ENCODE measurements around the gene CCT6A.
A peak's percentile ranks its signal among the peaks of the same experiment; 100 is the strongest.
"Not testable (repeated sequence)": the region's sequence is repeated elsewhere in the genome, so short reads cannot be mapped to it uniquely, and the experiment has no call there.

CCT6A gene

GRCh38 chr7:56040730-56041129 is 10.8 kb upstream of the CCT6A start:
- Histone ChIP-seq H3K9ac (ENCODE audit: low read length) (no peak overlapping the region), H3K27ac (ENCODE audit: low read depth, low read length) (no peak overlapping the region), H3K27me3 (ENCODE audit: low read length) (no peaks in the 10 kb centered on the region), H3K79me2 (ENCODE audit: insufficient read depth, low read length) (peaks cover 15% of the 10 kb centered on the region; the same call in 1 of the 2 replicates), H3K36me3 (ENCODE audit: low read length) (no peaks in the 10 kb centered on the region), H3K9me2 (replicated peaks; ENCODE audit: insufficient read depth, low read length) (no peaks in the 10 kb centered on the region), H3K9me3 (ENCODE audit: insufficient read depth, low read length) (no peaks in the 10 kb centered on the region), H3F3A (ENCODE audit: insufficient read depth) (peaks cover 5% of the 10 kb centered on the region; the same call in 1 of the 2 replicates), H2AFZ (ENCODE audit: low read depth, low read length, severe bottlenecking) (no peak overlapping the region), H3K4me3 (ENCODE audit: insufficient read depth, low read length, poor library complexity, severe bottlenecking) (no peak overlapping the region), H4K20me1 (ENCODE audit: low read depth, low read length) (no peaks in the 10 kb centered on the region), H3K4me2 (ENCODE audit: low read depth, low read length, poor library complexity, severe bottlenecking) (no peak overlapping the region)
- no peak for TF ChIP-seq CTCF (IDR thresholded peaks at IDR 0.05; ENCODE audit: insufficient read depth, low read length, poor library complexity, severe bottlenecking)
- no peak for TF ChIP-seq EZH2phosphoT487 (conservative IDR thresholded peaks at IDR 0.05; ENCODE audit: low read length)

DNA sequence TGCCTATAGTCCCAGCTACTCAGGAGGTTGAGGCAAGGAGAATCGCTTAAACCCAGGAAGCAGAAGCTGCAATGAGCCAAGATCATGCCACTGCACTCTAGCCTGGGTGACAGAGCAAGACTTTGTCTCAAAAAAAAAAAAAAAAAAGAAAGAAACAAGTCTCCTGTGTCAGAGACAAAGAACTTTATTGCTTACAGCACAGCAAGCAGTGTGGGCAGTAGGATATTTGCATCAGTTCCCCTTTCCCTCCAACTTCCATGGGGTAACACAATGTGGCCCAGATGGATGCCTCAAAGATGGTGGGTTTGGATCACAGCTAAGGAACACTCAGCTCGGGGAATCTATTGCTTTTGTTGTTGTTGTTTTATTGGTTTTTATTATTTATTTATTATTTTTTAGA is 5.8 kb upstream of the CCT6A start:
- H3K9ac ChIP-seq (ENCODE audit: low read length); H3K27me3 ChIP-seq (ENCODE audit: low read length); H3K4me3 ChIP-seq (ENCODE audit: insufficient read depth, low read length, poor library complexity, severe bottlenecking); H2AFZ ChIP-seq (ENCODE audit: low read depth, low read length, severe bottlenecking); H3K4me2 ChIP-seq (ENCODE audit: low read depth, low read length, poor library complexity, severe bottlenecking); H3K9me2 ChIP-seq (replicated peaks; ENCODE audit: insufficient read depth, low read length); H3K36me3 ChIP-seq (ENCODE audit: low read length); H4K20me1 ChIP-seq (ENCODE audit: low read depth, low read length); H3K9me3 ChIP-seq (ENCODE audit: insufficient read depth, low read length); H3K27ac ChIP-seq (ENCODE audit: low read depth, low read length); H3F3A ChIP-seq (ENCODE audit: insufficient read depth): not testable (repeated sequence)
- H3K79me2 ChIP-seq (ENCODE audit: insufficient read depth, low read length) = peaks cover 43% of the 10 kb centered on the region

- Histone ChIP-seq H3K27ac (ENCODE audit: low read depth, low read length) (peak overlapping the region; percentile 16; the same call in 1 of the 2 replicates), H3K9ac (ENCODE audit: low read length) (no peak overlapping the region), H3K4me2 (ENCODE audit: low read depth, low read length, poor library complexity, severe bottlenecking) (no peak overlapping the region), H3K4me3 (ENCODE audit: insufficient read depth, low read length, poor library complexity, severe bottlenecking) (no peak overlapping the region), H3K36me3 (ENCODE audit: low read length) (no peaks in the 10 kb centered on the region), H3F3A (ENCODE audit: insufficient read depth) (0 out of 2 replicates have a peak, but pooled peaks cover 8% of the 10 kb centered on the region), H2AFZ (ENCODE audit: low read depth, low read length, severe bottlenecking) (no peak overlapping the region), H3K79me2 (ENCODE audit: insufficient read depth, low read length) (peaks cover 52% of the 10 kb centered on the region), H4K20me1 (ENCODE audit: low read depth, low read length) (no peaks in the 10 kb centered on the region), H3K9me3 (ENCODE audit: insufficient read depth, low read length) (no peaks in the 10 kb centered on the region), H3K9me2 (replicated peaks; ENCODE audit: insufficient read depth, low read length) (no peaks in the 10 kb centered on the region), H3K27me3 (ENCODE audit: low read length) (no peaks in the 10 kb centered on the region)
- TF ChIP-seq EZH2phosphoT487 (conservative IDR thresholded peaks at IDR 0.05; ENCODE audit: low read length) (no peak), CTCF (IDR thresholded peaks at IDR 0.05; ENCODE audit: insufficient read depth, low read length, poor library complexity, severe bottlenecking) (no peak)
These were observed 4.7 kb upstream of the CCT6A start for GRCh38 chr7:56046721-56047445.

GRCh38 chr7:56047446-56048116 is 4.0 kb upstream of the CCT6A start:
- H3K79me2 ChIP-seq (ENCODE audit: insufficient read depth, low read length) = peaks cover 54% of the 10 kb centered on the region
- H2AFZ ChIP-seq (ENCODE audit: low read depth, low read length, severe bottlenecking); H3K27me3 ChIP-seq (ENCODE audit: low read length); H4K20me1 ChIP-seq (ENCODE audit: low read depth, low read length); H3K9me2 ChIP-seq (replicated peaks; ENCODE audit: insufficient read depth, low read length); H3K36me3 ChIP-seq (ENCODE audit: low read length); H3K9ac ChIP-seq (ENCODE audit: low read length); H3K27ac ChIP-seq (ENCODE audit: low read depth, low read length); H3F3A ChIP-seq (ENCODE audit: insufficient read depth); H3K4me2 ChIP-seq (ENCODE audit: low read depth, low read length, poor library complexity, severe bottlenecking); H3K9me3 ChIP-seq (ENCODE audit: insufficient read depth, low read length); H3K4me3 ChIP-seq (ENCODE audit: insufficient read depth, low read length, poor library complexity, severe bottlenecking): not testable (repeated sequence)

Measured in SU-DHL-6 (cell line).